ENCODE results near the gene ANKAR.
"Not testable (repeated sequence)": the region's sequence is repeated elsewhere in the genome, so short reads cannot be mapped to it uniquely, and the experiment has no call there.

The ANKAR gene

GRCh38 chr2:189709501-189710221, 35.2 kb downstream of the ANKAR start:
- DNase-seq: no peak

- not testable (repeated sequence) for DNase-seq
Measured at GRCh38 chr2:189717593-189717992, 43.1 kb downstream of the ANKAR start.

- no peak for DNase-seq
Measured at GRCh38 chr2:189719571-189719970, 45.1 kb downstream of the ANKAR start.

- DNase-seq: no peak
Measured at GRCh38 chr2:189723192-189723591, 48.7 kb downstream of the ANKAR start.
